Gastrocnemius medialis (tissue), 4 donors: ENCODE data around the gene TFB1M. TPM values are rescaled to one million over a fixed set of nuclear protein-coding genes. Genes with fewer than 3 reads are reported as not detected.

Source experiments
- ATAC-seq, 2 donors: fragments of 150-250 bp; one replicate each; pipeline ENCODE4 v1.9.1; 2016
- DNase-seq, 2 donors: peaks; one replicate each; pipeline ENCODE4 v3.0.0-alpha.2; 2019
- H3K27ac ChIP-seq, 4 donors: fragments of 200-600 bp; sonication (generic); 1 replicate in 1 of 4; 2 replicates in 3 of 4; pipeline ENCODE4 v1.5.1; 2016 to 2018; ENCODE audit warnings: mild to moderate bottlenecking in 2 of 4, moderate library complexity in 1 of 4
- H3K27me3 ChIP-seq, 3 donors: fragments of 200-600 bp; sonication (generic) in 2 of 3; 1 replicate in 1 of 3; 2 replicates in 2 of 3; pipeline versions ENCODE4 v1.5.1 to v1.6.0; 2016 to 2019; ENCODE audit warnings: mild to moderate bottlenecking in 1 of 3, moderate library complexity in 1 of 3
- H3K36me3 ChIP-seq, 2 donors: fragments of 200-600 bp; sonication (generic) in 1 of 2; one replicate each; pipeline ENCODE4 v1.5.1; 2017 to 2018
- H3K4me1 ChIP-seq, 2 donors: fragments of 200-600 bp; sonication (generic) in 1 of 2; one replicate each; pipeline ENCODE4 v1.5.1; 2016 to 2017; ENCODE audit warnings: mild to moderate bottlenecking in 2 of 2
- H3K4me3 ChIP-seq, 4 donors: fragments of 200-600 bp; sonication (generic) in 3 of 4; 1 replicate in 1 of 4; 2 replicates in 3 of 4; pipeline ENCODE4 v1.5.1; 2016 to 2019; ENCODE audit warnings: mild to moderate bottlenecking in 2 of 4
- H3K9me3 ChIP-seq, 3 donors: fragments of 200-600 bp; sonication (generic) in 2 of 3; 1 replicate in 1 of 3; 2 replicates in 2 of 3; pipeline ENCODE4 v1.5.1; 2016 to 2019
- POLR2A ChIP-seq, 2 donors: fragments of 450-650 bp; IDR thresholded peaks; one replicate each; pipeline ENCODE4 v1.6.1; 2017; ENCODE audit warnings: antibody characterized with exemption in 2 of 2, mild to moderate bottlenecking in 2 of 2, moderate library complexity in 2 of 2
- in situ Hi-C, 4 donors: fragments of 200-750 bp; cut with MboI; loops; one replicate each; pipeline versions ENCODE4 v1.15.0 to v1.8.0; 2017; ENCODE audit warnings: low sequenced_read_pairs in 4 of 4
- intact Hi-C: fragments of 100-400 bp; cut with DNase I; formaldehyde crosslinking; loops from one replicate; pipeline ENCODE4 v1.15.1; 2023; ENCODE audit warnings: low total_unique reads
- total RNA-seq, 4 donors: library from RNA; depleted of rRNA; stranded (reverse); fragments of >200 nt; gene quantifications; one replicate each; pipeline versions ENCODE4 v1.1.0 to v1.2.3, GENCODE V29; 2016
- TF ChIP-seq, protein P1 (sequence below), 5 experiments: fragments of 450-650 bp in 3 of 5; fragments of 200-600 bp in 2 of 5; sonication (generic) in 2 of 5; IDR thresholded peaks in 4 of 5; conservative IDR thresholded peaks in 1 of 5; 1 replicate in 4 of 5; 2 replicates in 1 of 5; pipeline ENCODE4 v1.5.1; 2016 to 2019; ENCODE audit warnings: antibody characterized with exemption in 5 of 5, mild to moderate bottlenecking in 3 of 5, moderate library complexity in 3 of 5

TFB1M gene
- total RNA-seq, 4 donors from 2014 or later = 13.4 to 34.4 (median 29.2) TPM

DNA sequence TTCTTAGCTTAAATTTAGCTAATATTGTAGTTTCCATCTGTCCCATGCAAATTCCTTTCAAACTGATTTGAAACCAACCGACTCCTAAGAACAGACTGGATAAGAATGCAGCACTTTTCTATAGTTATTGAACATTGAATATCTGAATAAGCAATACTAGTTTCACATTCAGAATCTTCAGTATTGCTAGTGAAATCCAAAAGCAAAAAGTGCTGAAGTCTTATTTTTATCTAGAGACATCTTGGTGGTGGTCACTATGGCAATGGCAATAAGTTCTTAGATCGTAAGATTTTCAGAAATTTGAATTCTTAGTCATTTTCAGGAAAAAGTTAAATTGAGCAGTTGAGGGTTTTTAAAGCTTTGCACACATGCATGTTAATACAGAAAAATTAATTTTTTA, 2.7 kb downstream of the TFB1M start:
- H3K9me3 ChIP-seq = no peaks in the 10 kb centered on the region
- ATAC-seq (no peak), DNase-seq (no peak)
- peaks cover 0 to 30% of the 10 kb centered on the region in 2 donors for H3K36me3 ChIP-seq
- H3K4me1 ChIP-seq = peaks cover 3 to 11% of the 10 kb centered on the region in 2 donors
- no peaks in the 10 kb centered on the region for H3K27me3 ChIP-seq
- in situ Hi-C loops (loop anchor here in 1 of 4 donors (25.0 kb wide), 1 partner anchor 1476 kb away; the partner anchor contains the start of gene ARID1B), intact Hi-C loops (loop anchor here (5.0 to 10.0 kb wide), 5 partner anchors 59 to 1933 kb away; partner anchors contain the start of genes ARID1B and SCAF8)
- TF ChIP-seq, protein P1, sequence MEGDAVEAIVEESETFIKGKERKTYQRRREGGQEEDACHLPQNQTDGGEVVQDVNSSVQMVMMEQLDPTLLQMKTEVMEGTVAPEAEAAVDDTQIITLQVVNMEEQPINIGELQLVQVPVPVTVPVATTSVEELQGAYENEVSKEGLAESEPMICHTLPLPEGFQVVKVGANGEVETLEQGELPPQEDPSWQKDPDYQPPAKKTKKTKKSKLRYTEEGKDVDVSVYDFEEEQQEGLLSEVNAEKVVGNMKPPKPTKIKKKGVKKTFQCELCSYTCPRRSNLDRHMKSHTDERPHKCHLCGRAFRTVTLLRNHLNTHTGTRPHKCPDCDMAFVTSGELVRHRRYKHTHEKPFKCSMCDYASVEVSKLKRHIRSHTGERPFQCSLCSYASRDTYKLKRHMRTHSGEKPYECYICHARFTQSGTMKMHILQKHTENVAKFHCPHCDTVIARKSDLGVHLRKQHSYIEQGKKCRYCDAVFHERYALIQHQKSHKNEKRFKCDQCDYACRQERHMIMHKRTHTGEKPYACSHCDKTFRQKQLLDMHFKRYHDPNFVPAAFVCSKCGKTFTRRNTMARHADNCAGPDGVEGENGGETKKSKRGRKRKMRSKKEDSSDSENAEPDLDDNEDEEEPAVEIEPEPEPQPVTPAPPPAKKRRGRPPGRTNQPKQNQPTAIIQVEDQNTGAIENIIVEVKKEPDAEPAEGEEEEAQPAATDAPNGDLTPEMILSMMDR (IDR thresholded peaks at IDR 0.05 in 4 of 5, conservative IDR thresholded peaks at IDR 0.05 in 1 of 5) = no peak
- TF ChIP-seq POLR2A (IDR thresholded peaks at IDR 0.05) = no peak
- no peak overlapping the region for H3K27ac ChIP-seq
- no peak overlapping the region for H3K4me3 ChIP-seq

DNA sequence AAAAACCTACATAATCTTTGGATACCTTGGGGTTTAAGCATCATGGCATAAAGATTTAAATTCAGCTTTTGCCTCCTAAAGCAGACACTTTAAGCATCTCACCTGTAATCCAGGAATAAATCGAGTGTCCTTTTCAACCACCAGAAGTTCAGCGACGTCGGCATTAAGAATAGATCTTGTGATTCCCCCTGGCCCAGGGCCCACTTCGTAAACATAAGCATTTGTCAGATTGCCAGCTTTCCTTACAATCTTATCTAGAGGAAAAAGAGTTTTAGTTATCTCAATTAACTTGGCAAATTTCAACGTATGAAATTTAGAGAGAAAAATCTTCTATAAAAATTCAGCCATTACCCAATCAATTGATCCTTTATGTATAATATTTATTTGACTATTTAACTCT, 3.2 kb downstream of the TFB1M start:
- peaks cover 3 to 11% of the 10 kb centered on the region in 2 donors for H3K4me1 ChIP-seq
- TF ChIP-seq POLR2A (IDR thresholded peaks at IDR 0.05) = no peak
- TF ChIP-seq, protein P1 (IDR thresholded peaks at IDR 0.05 in 4 of 5, conservative IDR thresholded peaks at IDR 0.05 in 1 of 5) = no peak
- no peak for ATAC-seq
- H3K9me3 ChIP-seq = no peaks in the 10 kb centered on the region
- in situ Hi-C loops (loop anchor here in 1 of 4 donors (25.0 kb wide), 1 partner anchor 1476 kb away; the partner anchor contains the start of gene ARID1B), intact Hi-C loops (loop anchor here (5.0 to 10.0 kb wide), 5 partner anchors 59 to 1934 kb away; partner anchors contain the start of genes ARID1B and SCAF8)
- no peak overlapping the region for H3K27ac ChIP-seq
- DNase-seq = no peak
- H3K4me3 ChIP-seq = no peak overlapping the region
- no peaks in the 10 kb centered on the region for H3K27me3 ChIP-seq
- H3K36me3 ChIP-seq = peaks cover 0 to 30% of the 10 kb centered on the region in 2 donors

DNA sequence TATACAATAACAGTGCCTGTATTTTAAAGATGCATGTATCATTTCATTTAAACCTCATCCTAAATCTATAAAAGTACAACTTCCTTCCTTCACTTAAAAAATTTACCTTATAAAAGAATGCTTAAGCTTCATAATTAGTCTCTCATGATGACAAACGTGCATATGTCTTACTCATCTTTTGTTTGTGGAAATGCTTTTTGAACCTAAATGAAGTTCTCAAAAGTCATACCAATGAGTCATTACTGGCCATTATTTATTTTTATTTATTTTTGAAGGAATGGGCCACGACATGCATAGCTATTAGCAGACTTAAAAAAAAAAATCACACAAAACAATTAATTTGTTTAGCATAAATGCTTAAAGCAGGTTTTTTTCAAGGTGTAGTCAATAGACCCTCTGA, 3.7 kb downstream of the TFB1M start:
- intact Hi-C loops = loop anchor here (5.0 to 10.0 kb wide), 5 partner anchors 58 to 1934 kb away; partner anchors contain the start of genes ARID1B and SCAF8

DNA sequence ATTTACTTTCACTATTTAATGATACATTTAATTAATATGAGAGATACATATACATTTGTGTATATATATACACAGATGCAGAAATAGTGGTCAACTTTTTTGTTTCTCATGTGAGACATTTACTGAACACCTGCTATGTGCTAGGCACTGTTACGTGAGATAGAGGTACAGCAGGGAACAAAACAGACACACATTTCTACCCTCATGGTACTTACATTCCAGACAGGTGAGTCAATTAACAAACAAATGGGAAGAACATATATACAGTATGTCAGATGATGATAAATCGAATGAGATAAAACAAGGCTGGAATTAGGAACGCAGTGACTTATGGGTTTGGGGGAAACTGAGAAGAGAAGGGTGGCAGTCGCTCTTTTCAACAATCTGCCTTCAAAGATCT, 5.1 kb downstream of the TFB1M start:
- H3K4me3 ChIP-seq = no peak overlapping the region
- peaks cover 0 to 36% of the 10 kb centered on the region in 2 donors for H3K36me3 ChIP-seq
- no peak overlapping the region for H3K27ac ChIP-seq
- no peaks in the 10 kb centered on the region for H3K9me3 ChIP-seq
- no peak for ATAC-seq
- no peak for DNase-seq
- TF ChIP-seq, protein P1 (IDR thresholded peaks at IDR 0.05 in 4 of 5, conservative IDR thresholded peaks at IDR 0.05 in 1 of 5) = no peak
- TF ChIP-seq POLR2A (IDR thresholded peaks at IDR 0.05) = no peak
- peaks cover 0 to 6% of the 10 kb centered on the region in 2 donors for H3K4me1 ChIP-seq
- in situ Hi-C loops = loop anchor here in 1 of 4 donors (25.0 kb wide), 1 partner anchor 1478 kb away; the partner anchor contains the start of gene ARID1B
- intact Hi-C loops = no loop called here
- no peaks in the 10 kb centered on the region for H3K27me3 ChIP-seq

More for the DNA sequence above, 3.7 kb downstream of the TFB1M start:
- H3K4me3 ChIP-seq = no peak overlapping the region
- TF ChIP-seq, protein P1 (IDR thresholded peaks at IDR 0.05 in 4 of 5, conservative IDR thresholded peaks at IDR 0.05 in 1 of 5) = no peak
- ATAC-seq (no peak), DNase-seq (no peak)
- peaks cover 2 to 10% of the 10 kb centered on the region in 2 donors for H3K4me1 ChIP-seq
- in situ Hi-C loops = loop anchor here in 1 of 4 donors (25.0 kb wide), 1 partner anchor 1477 kb away; the partner anchor contains the start of gene ARID1B
- H3K9me3 ChIP-seq = no peaks in the 10 kb centered on the region
- H3K27ac ChIP-seq = no peak overlapping the region
- peaks cover 0 to 30% of the 10 kb centered on the region in 2 donors for H3K36me3 ChIP-seq
- no peaks in the 10 kb centered on the region for H3K27me3 ChIP-seq
